IPS DF 6.9 (cell line): ENCODE results near the gene FGF2.
"Not testable (repeated sequence)": the region's sequence is repeated elsewhere in the genome, so short reads cannot be mapped to it uniquely, and the experiment has no call there.

Experiments
- DNase-seq: peaks from one replicate; pipeline ENCODE4 v3.0.0-alpha.2; 2013; ENCODE audit warnings: low read depth, low spot score
- H3K27ac ChIP-seq: one replicate; pipeline ENCODE4 v1.5.1; 2013; ENCODE audit warnings: low read length, control low read depth
- H3K27me3 ChIP-seq: 2 replicates; pipeline ENCODE4 v1.6.1; 2013; ENCODE audit warnings: mild to moderate bottlenecking, low read length; ENCODE audit not compliant: control insufficient read depth, insufficient read depth
- H3K36me3 ChIP-seq: 2 replicates; pipeline ENCODE4 v1.6.1; 2013; ENCODE audit warnings: low read length; ENCODE audit not compliant: control insufficient read depth, insufficient read depth
- H3K4me1 ChIP-seq: 2 replicates; pipeline ENCODE4 v1.6.1; 2013; ENCODE audit warnings: low read length; ENCODE audit not compliant: control insufficient read depth, insufficient read depth
- H3K4me3 ChIP-seq: 2 replicates; pipeline ENCODE4 v1.5.1; 2013; ENCODE audit warnings: mild to moderate bottlenecking, low read length
- H3K9me3 ChIP-seq: 2 replicates; pipeline ENCODE4 v1.6.1; 2013; ENCODE audit warnings: low read length, inconsistent platforms; ENCODE audit not compliant: control insufficient read depth, insufficient read depth
- WGBS: extraction: QIAGEN DNeasy Blood & Tissue Kit; methylation state at CpG from one replicate; pipeline ENCODE4 v1.1.7; 2013; ENCODE audit warnings: mixed read lengths, missing lambda C conversion rate; ENCODE audit not compliant: insufficient read length, insufficient coverage; 5-methylcytosine and 5-hydroxymethylcytosine counted together

Gene FGF2

GRCh38 chr4:122844391-122844790 is 17.8 kb downstream of the FGF2 start:
- not testable (repeated sequence) for H3K36me3 ChIP-seq, H3K4me1 ChIP-seq, H3K27ac ChIP-seq, H3K27me3 ChIP-seq, H3K9me3 ChIP-seq, DNase-seq, H3K4me3 ChIP-seq
- no CpG with 5 or more reads among the region's 1 CpG for WGBS

GRCh38 chr4:122845066-122845465 is 18.4 kb downstream of the FGF2 start:
- H3K4me1 ChIP-seq, result peaks cover 8% of the 10 kb centered on the region; the same call in 1 of the 2 replicates
- no peak overlapping the region for H3K27ac ChIP-seq
- no peak overlapping the region for H3K4me3 ChIP-seq
- no CpG with 5 or more reads among the region's 3 CpGs for WGBS
- no peak for DNase-seq
- H3K36me3 ChIP-seq, result peaks cover 9% of the 10 kb centered on the region; the same call in 1 of the 2 replicates
- H3K27me3 ChIP-seq, result no peaks in the 10 kb centered on the region
- no peaks in the 10 kb centered on the region for H3K9me3 ChIP-seq

- DNase-seq, result no peak
- H3K27me3 ChIP-seq, result no peaks in the 10 kb centered on the region
- WGBS, result no CpG with 5 or more reads among the region's 3 CpGs
- no peak overlapping the region for H3K27ac ChIP-seq
- H3K4me1 ChIP-seq, result peaks cover 8% of the 10 kb centered on the region; the same call in 1 of the 2 replicates
- no peak overlapping the region for H3K4me3 ChIP-seq
- H3K9me3 ChIP-seq, result no peaks in the 10 kb centered on the region
- peaks cover 5% of the 10 kb centered on the region; the same call in 1 of the 2 replicates for H3K36me3 ChIP-seq
Observed at GRCh38 chr4:122845760-122846159, 19.1 kb downstream of the FGF2 start.

GRCh38 chr4:122847931-122848330 is 21.3 kb downstream of the FGF2 start:
- H3K36me3 ChIP-seq, result peaks cover 5% of the 10 kb centered on the region; the same call in 1 of the 2 replicates
- H3K27ac ChIP-seq, result no peak overlapping the region
- no peak for DNase-seq
- no peaks in the 10 kb centered on the region for H3K27me3 ChIP-seq
- no CpG with 5 or more reads among the region's 1 CpG for WGBS
- no peak overlapping the region for H3K4me3 ChIP-seq
- H3K4me1 ChIP-seq, result peaks cover 10% of the 10 kb centered on the region; the same call in 1 of the 2 replicates
- no peaks in the 10 kb centered on the region for H3K9me3 ChIP-seq

- H3K4me3 ChIP-seq, H3K9me3 ChIP-seq, H3K4me1 ChIP-seq, H3K36me3 ChIP-seq, DNase-seq, H3K27me3 ChIP-seq, H3K27ac ChIP-seq: not testable (repeated sequence)
- no CpG with 5 or more reads among the region's 3 CpGs for WGBS
Observed at GRCh38 chr4:122849789-122850188, 23.2 kb downstream of the FGF2 start.

GRCh38 chr4:122851568-122851967 is 24.9 kb downstream of the FGF2 start:
- no peak overlapping the region for H3K27ac ChIP-seq
- no peaks in the 10 kb centered on the region for H3K27me3 ChIP-seq
- no peak overlapping the region for H3K4me3 ChIP-seq
- H3K36me3 ChIP-seq, result 0 out of 2 replicates have a peak, but pooled peaks cover 5% of the 10 kb centered on the region
- no peaks in the 10 kb centered on the region for H3K9me3 ChIP-seq
- no peak for DNase-seq
- H3K4me1 ChIP-seq, result peaks cover 11% of the 10 kb centered on the region; the same call in 1 of the 2 replicates

- Histone ChIP-seq H3K36me3 (no peaks in the 10 kb centered on the region), H3K27me3 (no peaks in the 10 kb centered on the region), H3K4me1 (peaks cover 6% of the 10 kb centered on the region; the same call in 1 of the 2 replicates), H3K27ac (no peak overlapping the region), H3K9me3 (no peaks in the 10 kb centered on the region), H3K4me3 (no peak overlapping the region)
- WGBS, result no CpG with 5 or more reads among the region's 10 CpGs
- DNase-seq, result no peak
Observed at GRCh38 chr4:122854447-122855352, 28.1 kb downstream of the FGF2 start.

- Histone ChIP-seq H3K36me3 (no peaks in the 10 kb centered on the region), H3K27ac (no peak overlapping the region), H3K27me3 (no peaks in the 10 kb centered on the region), H3K4me1 (peaks cover 6% of the 10 kb centered on the region; the same call in 1 of the 2 replicates), H3K9me3 (no peaks in the 10 kb centered on the region), H3K4me3 (no peak overlapping the region)
- no CpG with 5 or more reads among the region's 2 CpGs for WGBS
- no peak for DNase-seq
Observed at GRCh38 chr4:122855353-122855890, 28.8 kb downstream of the FGF2 start.

GRCh38 chr4:122857160-122857559 is 30.5 kb downstream of the FGF2 start:
- Histone ChIP-seq H3K27me3 (no peaks in the 10 kb centered on the region), H3K9me3 (no peaks in the 10 kb centered on the region), H3K36me3 (no peaks in the 10 kb centered on the region), H3K27ac (no peak overlapping the region), H3K4me3 (no peak overlapping the region), H3K4me1 (0 out of 2 replicates have a peak, but pooled peaks cover 4% of the 10 kb centered on the region)
- no CpG with 5 or more reads among the region's 2 CpGs for WGBS
- DNase-seq, result no peak

GRCh38 chr4:122858705-122859104 is 32.1 kb downstream of the FGF2 start:
- no peaks in the 10 kb centered on the region for H3K36me3 ChIP-seq
- H3K4me3 ChIP-seq, result no peak overlapping the region
- no peak for DNase-seq
- WGBS, result no CpG with 5 or more reads among the region's 2 CpGs
- H3K4me1 ChIP-seq, result 0 out of 2 replicates have a peak, but pooled peaks cover 4% of the 10 kb centered on the region
- H3K27ac ChIP-seq, result no peak overlapping the region
- H3K27me3 ChIP-seq, result no peaks in the 10 kb centered on the region
- H3K9me3 ChIP-seq, result no peaks in the 10 kb centered on the region
